HL-60/S4 treated with retinoic acid at 250 ng/mL for 4 days and 3 days (cell line): ENCODE data around the gene THBS1.

ENCODE experiments used
- in situ Hi-C: fragments of 300-500 bp; cut with MboI; formaldehyde crosslinking; loops from 2 replicates; pipeline ENCODE4 v1.7.0; 2022; ENCODE audit warnings: low sequenced_read_pairs

Gene THBS1

GRCh38 chr15:39573287-39573686, 7.6 kb upstream of the THBS1 start:
- in situ Hi-C loops = no loop called here

DNA sequence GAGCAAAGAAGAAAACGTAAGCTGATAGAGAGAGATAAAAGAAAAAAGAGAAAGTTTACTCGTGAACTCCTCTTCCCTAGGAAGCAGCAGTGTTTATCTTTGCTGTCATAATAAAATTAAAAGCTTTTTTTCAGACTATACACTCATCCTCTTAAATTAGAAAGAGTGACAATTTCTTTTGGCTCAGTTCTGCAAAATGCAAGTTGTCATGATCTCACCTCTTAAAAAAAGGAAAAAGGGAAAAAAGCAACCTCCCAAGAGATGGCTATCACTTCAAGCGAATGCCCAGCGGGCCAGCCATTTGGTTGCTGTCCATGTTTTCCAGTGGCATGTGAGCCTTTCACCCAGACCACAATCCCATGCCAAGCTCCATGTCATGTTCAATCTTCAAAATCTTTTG, 7.0 kb upstream of the THBS1 start:
- in situ Hi-C loops = no loop called here

DNA sequence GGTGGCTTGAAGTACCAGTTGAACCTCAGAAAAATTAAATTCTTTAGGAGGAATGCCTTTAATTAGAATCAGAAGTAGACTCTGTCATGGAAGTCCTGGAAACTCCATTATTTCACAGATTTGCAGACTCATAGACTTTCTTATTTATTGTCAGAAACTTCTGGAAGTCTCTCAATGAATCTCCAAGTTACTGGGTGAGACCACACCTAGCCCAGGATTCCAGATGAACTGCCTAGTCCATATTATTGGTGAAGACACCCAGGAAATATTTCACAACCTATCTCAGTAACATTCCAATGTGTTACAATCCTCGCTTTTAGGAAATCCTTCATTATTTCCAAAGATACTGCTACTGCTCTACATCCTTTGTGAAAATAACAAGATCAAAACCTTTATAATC, 6.5 kb upstream of the THBS1 start:
- in situ Hi-C loops = no loop called here

DNA sequence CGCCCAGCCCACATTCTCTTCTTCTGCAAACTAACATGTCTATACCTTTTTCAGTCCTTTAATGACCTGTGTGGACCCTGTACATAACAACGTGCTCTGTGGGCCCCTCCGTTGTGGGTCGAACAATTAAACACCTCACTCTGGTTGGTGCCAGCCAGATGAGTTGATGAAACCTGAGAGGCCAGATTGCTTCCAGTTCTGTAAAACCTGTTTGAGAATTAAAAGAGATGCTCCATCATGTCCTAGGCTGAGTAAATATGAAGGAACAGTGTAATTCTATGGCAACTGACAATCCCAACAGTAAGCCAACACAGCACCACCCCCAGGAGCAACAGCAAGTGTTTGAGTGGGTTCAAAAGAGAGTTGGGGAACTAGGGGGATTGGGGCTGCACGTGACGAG, 5.7 kb upstream of the THBS1 start:
- in situ Hi-C loops = loop anchor here (5.0 to 25.0 kb wide), 2 partner anchors 103 to 413 kb away; no protein-coding TSS in a partner anchor

DNA sequence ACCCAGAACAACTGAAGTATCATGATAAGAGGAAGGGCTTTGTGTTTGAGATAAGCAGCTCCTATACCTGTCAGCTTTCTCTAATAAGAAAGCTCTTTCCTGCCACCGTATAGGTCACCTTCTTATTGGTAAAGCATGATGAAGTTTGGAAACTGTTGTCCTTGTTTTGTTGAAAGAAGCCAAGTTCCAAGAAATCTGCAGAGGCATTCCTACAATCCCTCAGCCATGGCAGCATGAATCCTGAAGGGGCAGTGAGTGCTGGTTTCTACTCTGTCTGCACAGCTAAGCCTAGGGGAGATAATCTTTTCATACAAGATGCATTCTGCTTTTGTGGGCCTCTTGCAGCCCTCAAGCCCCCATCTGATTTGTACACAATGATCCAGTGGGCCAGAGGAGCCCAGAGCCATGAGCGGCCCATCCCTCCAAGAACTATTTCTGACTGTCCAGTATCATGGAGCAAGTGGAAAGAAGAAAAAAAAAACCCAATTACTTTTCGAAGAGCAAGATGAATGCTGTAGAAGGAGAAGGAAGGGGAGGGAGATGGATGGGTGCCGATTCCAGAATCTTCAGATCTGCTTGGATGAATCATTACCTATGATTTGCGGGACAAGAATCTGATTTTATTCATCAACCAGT, 1.9 kb upstream of the THBS1 start:
- in situ Hi-C loops = loop anchor here (5.0 to 25.0 kb wide), 2 partner anchors 107 to 417 kb away; no protein-coding TSS in a partner anchor

GRCh38 chr15:39579487-39580116, 1.3 kb upstream of the THBS1 start:
- in situ Hi-C loops = loop anchor here (5.0 to 25.0 kb wide), 3 partner anchors 107 to 417 kb away; no protein-coding TSS in a partner anchor

- in situ Hi-C loops = loop anchor here (10.0 to 25.0 kb wide), 2 partner anchors 265 to 418 kb away; no protein-coding TSS in a partner anchor
Measured at GRCh38 chr15:39580117-39580484, 778 bp upstream of the THBS1 start.

- in situ Hi-C loops = loop anchor here (10.0 to 25.0 kb wide), 2 partner anchors 267 to 419 kb away; no protein-coding TSS in a partner anchor
Measured at GRCh38 chr15:39581242-39581792, 438 bp downstream of the THBS1 start.

- in situ Hi-C loops = loop anchor here (10.0 to 25.0 kb wide), 2 partner anchors 267 to 420 kb away; no protein-coding TSS in a partner anchor
Measured at GRCh38 chr15:39581793-39582285, 960 bp downstream of the THBS1 start.

DNA sequence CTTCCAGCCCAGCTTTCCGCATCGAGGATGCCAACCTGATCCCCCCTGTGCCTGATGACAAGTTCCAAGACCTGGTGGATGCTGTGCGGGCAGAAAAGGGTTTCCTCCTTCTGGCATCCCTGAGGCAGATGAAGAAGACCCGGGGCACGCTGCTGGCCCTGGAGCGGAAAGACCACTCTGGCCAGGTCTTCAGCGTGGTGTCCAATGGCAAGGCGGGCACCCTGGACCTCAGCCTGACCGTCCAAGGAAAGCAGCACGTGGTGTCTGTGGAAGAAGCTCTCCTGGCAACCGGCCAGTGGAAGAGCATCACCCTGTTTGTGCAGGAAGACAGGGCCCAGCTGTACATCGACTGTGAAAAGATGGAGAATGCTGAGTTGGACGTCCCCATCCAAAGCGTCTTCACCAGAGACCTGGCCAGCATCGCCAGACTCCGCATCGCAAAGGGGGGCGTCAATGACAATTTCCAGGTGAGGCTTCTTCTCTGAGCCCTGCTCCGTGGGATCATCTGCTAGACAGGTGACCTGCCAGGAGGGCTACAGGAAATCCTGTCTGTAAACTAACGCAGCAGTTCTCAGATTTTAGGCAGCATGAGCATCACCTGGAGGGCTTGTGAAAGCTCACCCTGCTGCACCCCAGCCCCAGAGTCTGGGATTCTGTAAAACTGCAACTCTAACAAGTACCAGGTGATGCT, 1.6 kb downstream of the THBS1 start:
- in situ Hi-C loops = loop anchor here (10.0 to 25.0 kb wide), 2 partner anchors 268 to 420 kb away; no protein-coding TSS in a partner anchor

DNA sequence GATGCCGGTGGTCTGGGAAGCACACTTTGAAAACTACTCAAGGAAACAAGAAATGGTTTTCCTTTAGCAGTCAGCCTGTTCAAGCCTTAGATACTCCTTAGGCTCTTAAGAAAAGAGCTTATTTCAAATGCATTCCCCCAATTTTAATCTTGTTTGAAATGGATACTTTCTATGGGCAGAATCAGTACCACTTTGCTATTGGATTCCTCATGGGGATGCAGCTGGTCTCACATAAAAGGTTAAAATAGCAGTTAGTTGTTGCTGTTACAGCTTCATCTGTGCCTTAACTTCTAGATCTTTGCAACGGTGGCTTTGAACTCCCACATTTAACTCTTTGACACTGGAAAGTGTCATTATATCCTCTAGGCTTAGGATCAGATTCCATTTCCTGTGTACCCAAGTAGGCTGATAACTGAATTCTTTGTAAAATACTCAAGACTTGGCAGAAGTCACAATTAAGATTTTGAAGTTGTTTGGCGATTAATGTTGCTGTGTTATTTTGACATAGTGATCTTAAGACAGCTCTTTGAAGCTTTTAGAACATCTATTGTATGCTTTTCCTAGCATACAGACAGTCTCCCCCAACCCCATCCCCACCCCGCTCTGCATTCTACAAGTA, 2.2 kb downstream of the THBS1 start:
- in situ Hi-C loops = loop anchor here (10.0 to 25.0 kb wide), 2 partner anchors 268 to 421 kb away; no protein-coding TSS in a partner anchor

DNA sequence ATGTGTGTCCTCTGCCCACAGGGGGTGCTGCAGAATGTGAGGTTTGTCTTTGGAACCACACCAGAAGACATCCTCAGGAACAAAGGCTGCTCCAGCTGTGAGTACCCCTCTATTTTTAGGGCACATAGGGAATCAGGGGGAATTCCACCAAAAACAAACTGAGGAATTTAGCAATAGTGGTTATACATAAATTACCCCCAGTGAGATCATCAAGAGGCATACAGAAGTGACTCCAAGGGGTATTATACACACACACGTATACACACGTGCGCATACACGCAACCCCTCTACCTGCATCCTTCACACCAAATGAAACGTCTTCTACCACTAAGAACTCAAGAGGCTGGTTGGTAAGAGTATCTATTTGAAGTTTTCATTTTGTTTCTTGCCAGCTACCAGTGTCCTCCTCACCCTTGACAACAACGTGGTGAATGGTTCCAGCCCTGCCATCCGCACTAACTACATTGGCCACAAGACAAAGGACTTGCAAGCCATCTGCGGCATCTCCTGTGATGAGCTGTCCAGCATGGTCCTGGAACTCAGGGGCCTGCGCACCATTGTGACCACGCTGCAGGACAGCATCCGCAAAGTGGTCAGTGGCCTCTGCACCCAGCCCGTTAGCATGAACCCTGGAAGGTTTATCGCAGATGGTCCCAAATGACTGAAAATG, 2.9 kb downstream of the THBS1 start:
- in situ Hi-C loops = loop anchor here (10.0 to 25.0 kb wide), 2 partner anchors 269 to 421 kb away; no protein-coding TSS in a partner anchor

DNA sequence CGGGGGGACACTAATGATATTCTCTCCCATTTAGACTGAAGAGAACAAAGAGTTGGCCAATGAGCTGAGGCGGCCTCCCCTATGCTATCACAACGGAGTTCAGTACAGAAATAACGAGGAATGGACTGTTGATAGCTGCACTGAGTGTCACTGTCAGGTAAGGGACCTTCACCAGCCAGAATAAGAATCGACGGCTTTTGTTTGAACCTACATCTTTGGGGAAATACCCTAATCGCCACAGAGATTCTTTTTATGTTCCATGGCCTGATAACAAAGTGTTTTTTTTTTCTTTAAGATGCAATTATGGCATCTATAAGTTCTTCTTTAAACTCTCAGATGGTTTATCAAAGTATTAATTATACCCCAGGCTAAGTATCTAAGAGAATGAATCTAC, 3.4 kb downstream of the THBS1 start:
- in situ Hi-C loops = loop anchor here (10.0 to 25.0 kb wide), 2 partner anchors 269 to 422 kb away; no protein-coding TSS in a partner anchor

- in situ Hi-C loops = loop anchor here (10.0 to 25.0 kb wide), 2 partner anchors 270 to 423 kb away; no protein-coding TSS in a partner anchor
Measured at GRCh38 chr15:39584662-39585388, 3.9 kb downstream of the THBS1 start.

- in situ Hi-C loops = loop anchor here (10.0 to 25.0 kb wide), 2 partner anchors 271 to 423 kb away; no protein-coding TSS in a partner anchor
Measured at GRCh38 chr15:39585389-39585841, 4.5 kb downstream of the THBS1 start.

DNA sequence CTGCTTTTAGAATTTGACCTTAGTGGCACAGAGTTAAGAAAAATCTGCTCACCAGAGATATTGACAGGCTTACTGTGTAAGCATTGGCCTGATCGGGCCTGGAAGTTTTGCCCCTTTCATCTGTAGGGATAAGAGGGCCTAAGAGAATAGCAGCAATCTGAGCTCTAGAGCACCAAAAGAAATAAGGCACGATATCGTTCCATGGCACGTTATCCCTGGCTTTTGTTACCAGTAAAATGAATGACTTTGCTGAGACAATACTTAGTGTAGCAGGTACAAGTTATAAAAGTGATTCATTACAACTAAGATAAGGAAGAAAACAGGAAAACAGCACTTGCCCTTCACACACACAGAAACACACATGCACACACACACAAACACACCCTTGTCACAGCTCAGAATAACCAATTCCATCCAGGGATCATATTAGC, 5.0 kb downstream of the THBS1 start:
- in situ Hi-C loops = loop anchor here (10.0 to 25.0 kb wide), 2 partner anchors 271 to 424 kb away; no protein-coding TSS in a partner anchor

DNA sequence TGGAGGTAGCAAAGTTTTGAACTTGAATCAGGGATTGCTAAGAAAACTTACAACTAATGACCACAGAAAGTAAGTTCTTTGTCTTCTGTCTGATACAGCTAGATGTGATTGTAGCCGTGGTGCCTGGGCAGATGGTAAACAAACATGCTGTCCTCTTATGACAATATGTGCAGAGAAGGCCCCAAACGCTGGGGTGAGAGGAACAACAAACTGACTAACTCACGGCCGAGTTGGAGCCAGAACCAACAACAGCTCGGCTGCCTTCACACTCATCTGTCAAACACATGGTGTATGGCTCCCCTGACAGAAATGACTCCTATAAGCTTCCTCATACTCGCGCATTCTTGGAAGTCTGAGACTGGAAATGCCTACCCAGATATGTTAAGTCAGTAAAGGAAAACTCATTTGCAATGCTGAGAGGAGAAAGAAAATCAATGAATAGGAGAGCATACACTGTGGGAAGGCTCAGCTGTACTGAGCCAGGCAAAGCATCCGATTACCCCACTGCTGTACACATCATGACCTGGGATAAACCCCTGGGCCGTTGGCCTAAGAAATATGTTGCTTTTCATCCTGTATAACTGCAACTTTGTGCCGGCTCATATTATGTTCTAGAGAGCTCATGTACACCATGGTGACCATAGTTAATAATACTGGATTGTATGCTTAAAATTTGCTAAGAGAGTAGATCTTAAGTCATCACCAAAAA, 5.7 kb downstream of the THBS1 start:
- in situ Hi-C loops = loop anchor here (10.0 to 25.0 kb wide), 2 partner anchors 272 to 424 kb away; no protein-coding TSS in a partner anchor
